Endothelial cell (in vitro differentiated cells): ENCODE data around the gene FGF4. TPM values are rescaled to one million over a fixed set of nuclear protein-coding genes. Genes with fewer than 3 reads are reported as not detected.
"Not testable (repeated sequence)": the region's sequence is repeated elsewhere in the genome, so short reads cannot be mapped to it uniquely, and the experiment has no call there.

ENCODE experiments used
- DNase-seq: peaks from one replicate; pipeline ENCODE4 v3.0.0; 2021; ENCODE audit warnings: low spot score
- H3K27ac Mint-ChIP-seq: one replicate; pipeline ENCODE4 v1.8.0; 2021; ENCODE audit warnings: mixed read lengths, inconsistent platforms; ENCODE audit not compliant: unreplicated experiment
- H3K27me3 Mint-ChIP-seq: one replicate; pipeline ENCODE4 v1.8.0; 2021; ENCODE audit warnings: mild to moderate bottlenecking, moderate library complexity, mixed read lengths, inconsistent platforms; ENCODE audit not compliant: unreplicated experiment
- H3K36me3 Mint-ChIP-seq: one replicate; pipeline ENCODE4 v1.8.0; 2021; ENCODE audit warnings: mild to moderate bottlenecking, low read depth, mixed read lengths, inconsistent platforms; ENCODE audit not compliant: unreplicated experiment
- H3K4me1 Mint-ChIP-seq: one replicate; pipeline ENCODE4 v1.8.0; 2021; ENCODE audit warnings: mild to moderate bottlenecking, mixed read lengths, inconsistent platforms; ENCODE audit not compliant: unreplicated experiment
- H3K4me3 Mint-ChIP-seq: one replicate; pipeline ENCODE4 v1.8.0; 2021; ENCODE audit warnings: mild to moderate bottlenecking, mixed read lengths, inconsistent platforms; ENCODE audit not compliant: unreplicated experiment
- H3K9me3 Mint-ChIP-seq: one replicate; pipeline ENCODE4 v1.8.0; 2021; ENCODE audit warnings: mixed read lengths, inconsistent platforms; ENCODE audit not compliant: unreplicated experiment
- CTCF ChIP-seq: fragments of 200-600 bp; sonication (generic); IDR thresholded peaks from one replicate; pipeline ENCODE4 v1.5.0; 2021; ENCODE audit warnings: antibody characterized with exemption; ENCODE audit not compliant: unreplicated experiment
- total RNA-seq: library from RNA; stranded (reverse); fragmentation: NEBNext Ultra II Directional; extraction: Animal tissue kit (Norgen Biotek cat#: 25700); gene quantifications from one replicate; pipeline ENCODE4 v1.2.1, GENCODE V29; 2021; ENCODE audit not compliant: unreplicated experiment

Gene FGF4
- total RNA-seq, 1 donor from 2014 or later: not detected

- H3K27ac Mint-ChIP-seq: no peak overlapping the region
- H3K9me3 Mint-ChIP-seq: no peaks in the 10 kb centered on the region
- no peaks in the 10 kb centered on the region for H3K36me3 Mint-ChIP-seq
- no peak for TF ChIP-seq CTCF
- H3K4me1 Mint-ChIP-seq: no peaks in the 10 kb centered on the region
- DNase-seq: no peak
- H3K4me3 Mint-ChIP-seq: no peak overlapping the region
- peaks cover 9% of the 10 kb centered on the region for H3K27me3 Mint-ChIP-seq
Observed at GRCh38 chr11:69765498-69765995, 9.6 kb downstream of the FGF4 start.

- H3K27me3 Mint-ChIP-seq, H3K4me3 Mint-ChIP-seq, H3K9me3 Mint-ChIP-seq, DNase-seq, H3K27ac Mint-ChIP-seq, H3K36me3 Mint-ChIP-seq, H3K4me1 Mint-ChIP-seq: not testable (repeated sequence)
Observed at GRCh38 chr11:69764918-69765317, 10.2 kb downstream of the FGF4 start.

- no peaks in the 10 kb centered on the region for H3K36me3 Mint-ChIP-seq
Observed at GRCh38 chr11:69760319-69760718, 14.8 kb downstream of the FGF4 start.

GRCh38 chr11:69752890-69753289, 22.3 kb downstream of the FGF4 start:
- Mint-ChIP-seq H3K27me3 (peaks cover 3% of the 10 kb centered on the region), H3K36me3 (no peaks in the 10 kb centered on the region), H3K27ac (no peak overlapping the region), H3K4me1 (no peaks in the 10 kb centered on the region), H3K4me3 (no peak overlapping the region), H3K9me3 (no peaks in the 10 kb centered on the region)
- no peak for TF ChIP-seq CTCF
- DNase-seq: no peak

More at GRCh38 chr11:69760319-69760718, 14.8 kb downstream of the FGF4 start:
- Mint-ChIP-seq H3K27ac (no peak overlapping the region), H3K4me1 (no peaks in the 10 kb centered on the region), H3K27me3 (peaks cover 2% of the 10 kb centered on the region), H3K9me3 (no peaks in the 10 kb centered on the region), H3K4me3 (no peak overlapping the region)
- no peak for TF ChIP-seq CTCF
- DNase-seq: no peak

- no peaks in the 10 kb centered on the region for H3K4me1 Mint-ChIP-seq
- H3K36me3 Mint-ChIP-seq: no peaks in the 10 kb centered on the region
- TF ChIP-seq CTCF: no peak
- no peak for DNase-seq
- H3K4me3 Mint-ChIP-seq: no peak overlapping the region
- H3K27ac Mint-ChIP-seq: no peak overlapping the region
- H3K27me3 Mint-ChIP-seq: peaks cover 3% of the 10 kb centered on the region
- no peaks in the 10 kb centered on the region for H3K9me3 Mint-ChIP-seq
Observed at GRCh38 chr11:69750875-69751597, 24.1 kb downstream of the FGF4 start.
